Hepatocyte (in vitro differentiated cells): ENCODE results near the gene OVOL2.

ENCODE experiments used
- EZH2 ChIP-seq: fragments of 200-600 bp; sonication (generic); IDR thresholded peaks from 2 replicates; pipeline ENCODE4 v1.6.1; 2016; ENCODE audit warnings: antibody characterized with exemption, mild to moderate bottlenecking, borderline replicate concordance
- EZH2phosphoT487 ChIP-seq: fragments of 200-600 bp; sonication (generic); IDR thresholded peaks from one replicate; pipeline ENCODE4 v1.6.1; 2018; ENCODE audit warnings: antibody characterized with exemption, mild to moderate bottlenecking, low read depth, moderate library complexity; ENCODE audit not compliant: unreplicated experiment, severe bottlenecking
- TF ChIP-seq, protein P1 (sequence below): fragments of 200-600 bp; sonication (generic); IDR thresholded peaks from 2 replicates; pipeline ENCODE4 v1.5.1; 2016; ENCODE audit warnings: antibody characterized with exemption, mild to moderate bottlenecking; ENCODE audit not compliant: poor library complexity

- TF ChIP-seq, protein P1, sequence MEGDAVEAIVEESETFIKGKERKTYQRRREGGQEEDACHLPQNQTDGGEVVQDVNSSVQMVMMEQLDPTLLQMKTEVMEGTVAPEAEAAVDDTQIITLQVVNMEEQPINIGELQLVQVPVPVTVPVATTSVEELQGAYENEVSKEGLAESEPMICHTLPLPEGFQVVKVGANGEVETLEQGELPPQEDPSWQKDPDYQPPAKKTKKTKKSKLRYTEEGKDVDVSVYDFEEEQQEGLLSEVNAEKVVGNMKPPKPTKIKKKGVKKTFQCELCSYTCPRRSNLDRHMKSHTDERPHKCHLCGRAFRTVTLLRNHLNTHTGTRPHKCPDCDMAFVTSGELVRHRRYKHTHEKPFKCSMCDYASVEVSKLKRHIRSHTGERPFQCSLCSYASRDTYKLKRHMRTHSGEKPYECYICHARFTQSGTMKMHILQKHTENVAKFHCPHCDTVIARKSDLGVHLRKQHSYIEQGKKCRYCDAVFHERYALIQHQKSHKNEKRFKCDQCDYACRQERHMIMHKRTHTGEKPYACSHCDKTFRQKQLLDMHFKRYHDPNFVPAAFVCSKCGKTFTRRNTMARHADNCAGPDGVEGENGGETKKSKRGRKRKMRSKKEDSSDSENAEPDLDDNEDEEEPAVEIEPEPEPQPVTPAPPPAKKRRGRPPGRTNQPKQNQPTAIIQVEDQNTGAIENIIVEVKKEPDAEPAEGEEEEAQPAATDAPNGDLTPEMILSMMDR: no peak
- no peak for TF ChIP-seq EZH2phosphoT487
- no peak for TF ChIP-seq EZH2
Measured at GRCh38 chr20:18092890-18093289, 35.2 kb upstream of the OVOL2 start.
